ENCODE results near the gene ARHGAP8.

ARHGAP8 gene

DNA sequence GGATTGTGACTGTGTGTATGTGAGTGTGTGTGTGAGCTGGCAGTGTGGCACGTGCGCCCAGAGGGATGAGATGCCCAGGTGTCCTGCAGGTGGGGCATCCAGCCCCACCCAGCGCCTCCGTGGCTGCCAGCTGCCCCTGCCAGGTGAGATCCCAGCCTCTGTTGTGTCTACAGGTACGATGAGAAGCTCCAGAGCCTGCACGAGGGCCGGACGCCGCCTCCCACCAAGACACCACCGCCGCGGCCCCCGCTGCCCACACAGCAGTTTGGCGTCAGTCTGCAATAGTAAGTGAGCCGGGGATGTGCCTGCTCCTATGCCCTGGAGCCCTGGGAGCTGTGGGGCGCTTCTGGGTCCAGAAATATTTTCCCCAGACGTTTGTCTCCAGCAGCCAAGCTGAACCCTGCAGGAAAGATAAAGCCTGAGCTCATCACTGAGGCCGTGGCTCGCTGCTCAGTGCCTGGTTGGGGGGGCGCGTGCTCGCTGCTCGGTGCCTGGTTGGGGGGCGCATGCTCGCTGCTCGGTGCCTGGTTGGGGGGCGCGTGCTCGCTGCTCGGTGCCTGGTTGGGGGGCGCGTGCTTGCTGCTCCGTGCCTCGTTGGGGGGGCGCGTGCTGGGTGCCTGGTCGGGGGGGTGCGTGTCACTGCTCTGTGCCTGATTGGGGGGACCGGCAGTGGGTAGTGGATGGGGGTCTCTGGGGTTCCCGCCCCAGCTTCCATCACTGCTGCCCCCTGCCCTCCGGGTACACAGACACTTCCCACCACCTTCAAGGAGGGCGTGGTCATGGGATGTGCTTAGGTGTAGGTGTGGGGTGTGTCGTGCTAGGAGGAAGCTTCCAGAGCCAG, 73.2 kb downstream of the ARHGAP8 start:
- H3K9me3 ChIP-seq (ENCODE audit: control insufficient read depth, insufficient read depth, low read length): no peaks in the 10 kb centered on the region
- H3K27me3 ChIP-seq (ENCODE audit: control insufficient read depth, insufficient read depth, low read length): no peaks in the 10 kb centered on the region
- H3K36me3 ChIP-seq (ENCODE audit: control insufficient read depth, insufficient read depth, low read length): peaks cover 7% of the 10 kb centered on the region; the same call in 1 of the 2 replicates
- no peak overlapping the region for H3K4me3 ChIP-seq (ENCODE audit: low read length)
- H3K27ac ChIP-seq (ENCODE audit: low read length): no peak overlapping the region
- H3K4me1 ChIP-seq (ENCODE audit: control insufficient read depth, insufficient read depth, low read length): no peaks in the 10 kb centered on the region; the same call in 1 of the 2 replicates
- WGBS (ENCODE audit: insufficient coverage, insufficient read length): no CpG with 5 or more reads among the region's 43 CpGs
- DNase-seq (ENCODE audit: low read depth, low spot score): no peak

DNA sequence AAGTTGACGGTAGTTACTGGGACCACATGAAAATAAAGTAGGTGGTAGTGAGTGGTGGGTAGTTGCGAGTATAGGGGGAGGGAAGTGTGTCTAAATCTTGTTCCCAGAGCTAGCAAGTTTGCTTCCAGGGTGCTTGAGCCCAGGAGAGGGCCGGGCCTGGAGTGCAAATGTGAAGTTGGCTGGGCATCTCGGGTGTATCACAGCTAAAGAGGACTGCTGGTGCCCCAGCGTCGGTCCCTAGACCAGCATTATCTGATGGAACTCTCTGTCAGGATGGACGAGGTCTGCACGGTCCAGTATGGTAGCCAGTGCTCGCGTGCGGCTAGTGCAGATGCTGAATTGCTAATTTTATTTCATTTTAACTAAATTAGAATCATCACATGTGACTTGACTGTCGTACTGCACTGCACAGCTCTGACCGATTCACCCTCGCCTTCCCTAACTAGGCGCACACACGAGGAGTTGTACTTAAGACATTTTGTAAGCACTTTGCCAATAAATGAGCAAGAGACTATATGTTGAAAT, 75.4 kb downstream of the ARHGAP8 start:
- no CpG with 5 or more reads among the region's 16 CpGs for WGBS (ENCODE audit: insufficient coverage, insufficient read length)
- DNase-seq (ENCODE audit: low read depth, low spot score): no peak
- H3K36me3 ChIP-seq (ENCODE audit: control insufficient read depth, insufficient read depth, low read length): peaks cover 2% of the 10 kb centered on the region; the same call in 1 of the 2 replicates
- H3K4me1 ChIP-seq (ENCODE audit: control insufficient read depth, insufficient read depth, low read length): no peaks in the 10 kb centered on the region
- H3K9me3 ChIP-seq (ENCODE audit: control insufficient read depth, insufficient read depth, low read length): no peaks in the 10 kb centered on the region
- no peak overlapping the region for H3K4me3 ChIP-seq (ENCODE audit: low read length)
- no peaks in the 10 kb centered on the region for H3K27me3 ChIP-seq (ENCODE audit: control insufficient read depth, insufficient read depth, low read length)
- no peak overlapping the region for H3K27ac ChIP-seq (ENCODE audit: low read length)

DNA sequence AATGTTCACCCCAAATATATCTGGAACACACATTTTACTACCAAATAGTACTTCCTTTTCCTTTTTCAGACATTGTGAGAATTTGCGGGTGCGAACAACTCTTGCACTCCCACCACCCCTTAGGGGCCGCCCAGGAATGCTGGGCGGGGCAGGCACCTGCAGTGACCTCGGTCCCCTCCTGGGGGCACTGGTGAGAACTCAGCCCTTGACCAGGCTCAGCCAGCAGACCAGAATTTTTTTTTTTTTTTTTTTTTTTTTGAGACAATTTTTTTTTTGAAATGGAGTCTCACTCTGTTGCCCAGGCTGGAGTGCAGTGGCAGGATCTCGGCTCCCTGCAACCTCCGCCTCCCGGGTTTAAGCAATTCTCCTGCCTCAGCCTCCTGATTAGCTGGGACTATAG, 75.8 kb downstream of the ARHGAP8 start:
- DNase-seq (ENCODE audit: low read depth, low spot score): no peak
- no CpG with 5 or more reads among the region's 8 CpGs for WGBS (ENCODE audit: insufficient coverage, insufficient read length)
- no peaks in the 10 kb centered on the region for H3K36me3 ChIP-seq (ENCODE audit: control insufficient read depth, insufficient read depth, low read length)
- H3K27me3 ChIP-seq (ENCODE audit: control insufficient read depth, insufficient read depth, low read length): no peaks in the 10 kb centered on the region
- no peaks in the 10 kb centered on the region for H3K9me3 ChIP-seq (ENCODE audit: control insufficient read depth, insufficient read depth, low read length)
- H3K27ac ChIP-seq (ENCODE audit: low read length): no peak overlapping the region
- no peaks in the 10 kb centered on the region for H3K4me1 ChIP-seq (ENCODE audit: control insufficient read depth, insufficient read depth, low read length)
- H3K4me3 ChIP-seq (ENCODE audit: low read length): no peak overlapping the region

- Histone ChIP-seq H3K36me3 (ENCODE audit: control insufficient read depth, insufficient read depth, low read length) (no peaks in the 10 kb centered on the region), H3K27me3 (ENCODE audit: control insufficient read depth, insufficient read depth, low read length) (no peaks in the 10 kb centered on the region), H3K4me1 (ENCODE audit: control insufficient read depth, insufficient read depth, low read length) (no peaks in the 10 kb centered on the region), H3K27ac (ENCODE audit: low read length) (no peak overlapping the region), H3K4me3 (ENCODE audit: low read length) (no peak overlapping the region), H3K9me3 (ENCODE audit: control insufficient read depth, insufficient read depth, low read length) (no peaks in the 10 kb centered on the region)
- no peak for DNase-seq (ENCODE audit: low read depth, low spot score)
- WGBS (ENCODE audit: insufficient coverage, insufficient read length): no CpG with 5 or more reads among the region's 1 CpG
These were observed 79.5 kb downstream of the ARHGAP8 start for GRCh38 chr22:44831885-44832284.

DNA sequence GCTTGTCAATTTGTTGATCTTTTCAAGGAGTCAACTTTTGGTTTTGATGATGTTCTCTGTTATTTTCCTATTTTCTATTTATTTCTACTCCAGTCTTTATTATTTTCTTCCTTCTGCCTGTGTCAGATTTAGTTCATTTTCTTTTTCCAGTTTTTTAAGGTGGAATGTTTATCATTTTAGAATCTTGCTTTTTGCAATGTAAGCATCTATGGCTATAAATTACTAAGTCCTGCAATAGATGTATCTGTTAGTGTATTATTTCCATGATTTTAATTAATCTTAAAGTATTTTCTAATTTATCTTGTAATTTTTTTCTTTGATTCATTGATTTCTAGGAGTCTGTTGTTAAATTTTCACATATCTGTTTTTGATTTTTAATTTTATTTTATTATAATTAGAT, 81.7 kb downstream of the ARHGAP8 start:
- no peaks in the 10 kb centered on the region for H3K36me3 ChIP-seq (ENCODE audit: control insufficient read depth, insufficient read depth, low read length)
- H3K4me1 ChIP-seq (ENCODE audit: control insufficient read depth, insufficient read depth, low read length): no peaks in the 10 kb centered on the region
- H3K27me3 ChIP-seq (ENCODE audit: control insufficient read depth, insufficient read depth, low read length): no peaks in the 10 kb centered on the region
- DNase-seq (ENCODE audit: low read depth, low spot score): no peak
- no peak overlapping the region for H3K4me3 ChIP-seq (ENCODE audit: low read length)
- no peaks in the 10 kb centered on the region for H3K9me3 ChIP-seq (ENCODE audit: control insufficient read depth, insufficient read depth, low read length)
- H3K27ac ChIP-seq (ENCODE audit: low read length): no peak overlapping the region

DNA sequence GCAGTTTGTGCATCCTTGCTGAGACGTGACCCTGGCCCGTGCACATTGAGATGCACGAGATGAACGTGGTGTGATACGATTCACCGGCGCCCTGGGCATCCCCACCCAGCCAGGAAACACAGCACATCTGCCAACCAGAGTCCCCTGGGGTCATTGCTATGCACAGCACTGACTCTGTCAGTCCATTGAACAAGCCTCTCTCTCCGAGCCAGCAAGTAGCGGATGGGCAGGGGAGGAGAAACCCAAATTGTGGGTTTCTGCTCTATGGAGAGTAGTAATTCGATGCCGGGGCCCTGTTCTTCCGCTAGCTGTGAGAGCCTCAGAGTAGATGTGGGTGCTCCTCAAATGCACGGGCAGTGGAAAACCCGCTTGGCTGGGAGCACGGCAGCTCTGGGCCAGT, 85.1 kb downstream of the ARHGAP8 start:
- H3K27me3 ChIP-seq (ENCODE audit: control insufficient read depth, insufficient read depth, low read length): no peaks in the 10 kb centered on the region
- no CpG with 5 or more reads among the region's 15 CpGs for WGBS (ENCODE audit: insufficient coverage, insufficient read length)
- H3K4me1 ChIP-seq (ENCODE audit: control insufficient read depth, insufficient read depth, low read length): 0 out of 2 replicates have a peak, but pooled peaks cover under 1% of the 10 kb centered on the region
- H3K9me3 ChIP-seq (ENCODE audit: control insufficient read depth, insufficient read depth, low read length): no peaks in the 10 kb centered on the region
- DNase-seq (ENCODE audit: low read depth, low spot score): no peak
- H3K4me3 ChIP-seq (ENCODE audit: low read length): no peak overlapping the region
- H3K27ac ChIP-seq (ENCODE audit: low read length): no peak overlapping the region
- no peaks in the 10 kb centered on the region; the same call in 1 of the 2 replicates for H3K36me3 ChIP-seq (ENCODE audit: control insufficient read depth, insufficient read depth, low read length)

DNA sequence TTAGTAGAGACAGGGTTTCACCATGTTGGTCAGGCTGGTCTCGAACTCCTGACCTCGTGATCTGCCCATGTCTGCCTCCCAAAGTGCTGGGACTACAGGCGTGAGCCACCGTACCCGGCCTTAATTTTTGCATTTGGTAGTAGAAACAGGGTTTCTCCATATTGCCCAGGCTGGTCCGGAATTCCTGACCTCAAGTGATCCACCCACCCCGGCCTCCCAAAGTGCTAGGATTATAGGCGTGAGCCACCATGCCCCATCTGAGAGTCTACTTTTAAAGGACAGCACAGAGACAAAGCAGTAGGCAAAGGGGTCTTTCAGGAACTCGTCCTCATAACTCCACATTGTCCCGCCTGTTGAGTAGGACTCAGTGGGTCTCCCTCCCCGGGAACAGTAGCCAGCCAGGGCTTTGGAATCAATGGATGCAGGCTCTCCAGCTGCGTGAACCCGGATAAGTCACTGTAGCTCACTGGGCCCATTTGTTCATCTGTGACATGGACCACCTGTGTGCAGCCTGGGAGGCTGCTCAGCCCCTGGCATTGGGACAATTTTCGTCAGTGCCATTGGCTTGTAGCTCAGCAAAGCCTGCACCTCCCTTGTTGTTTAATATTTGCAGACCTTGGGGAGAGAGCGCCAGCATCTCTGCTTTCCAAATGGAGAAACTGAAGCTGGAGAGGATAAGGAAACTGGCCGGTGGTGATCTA, 86.1 kb downstream of the ARHGAP8 start:
- H3K27me3 ChIP-seq (ENCODE audit: control insufficient read depth, insufficient read depth, low read length): no peaks in the 10 kb centered on the region
- no peaks in the 10 kb centered on the region for H3K9me3 ChIP-seq (ENCODE audit: control insufficient read depth, insufficient read depth, low read length)
- no CpG with 5 or more reads among the region's 16 CpGs for WGBS (ENCODE audit: insufficient coverage, insufficient read length)

DNA sequence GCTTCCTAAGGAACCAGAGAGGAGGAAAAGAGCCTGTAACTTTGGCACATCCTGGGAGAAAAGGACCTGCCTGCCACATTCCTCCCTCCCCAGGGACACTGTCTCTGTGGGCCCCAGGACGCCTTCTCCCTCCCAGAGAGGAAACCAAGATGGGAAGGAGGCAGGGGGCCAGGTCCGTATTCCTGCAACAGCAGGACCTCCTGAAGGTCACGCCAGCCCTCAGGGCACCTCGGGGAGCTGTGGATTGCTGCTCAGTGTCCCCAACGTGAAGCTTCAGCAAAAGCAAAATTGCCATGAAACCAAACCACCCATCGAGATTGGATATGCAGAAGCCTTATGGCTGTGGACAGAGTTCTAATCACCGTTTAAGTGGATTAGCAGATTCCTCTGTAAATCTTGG, 86.7 kb downstream of the ARHGAP8 start:
- Histone ChIP-seq H3K9me3 (ENCODE audit: control insufficient read depth, insufficient read depth, low read length) (no peaks in the 10 kb centered on the region), H3K27ac (ENCODE audit: low read length) (no peak overlapping the region), H3K4me3 (ENCODE audit: low read length) (no peak overlapping the region), H3K4me1 (ENCODE audit: control insufficient read depth, insufficient read depth, low read length) (0 out of 2 replicates have a peak, but pooled peaks cover 1% of the 10 kb centered on the region), H3K27me3 (ENCODE audit: control insufficient read depth, insufficient read depth, low read length) (no peaks in the 10 kb centered on the region), H3K36me3 (ENCODE audit: control insufficient read depth, insufficient read depth, low read length) (no peaks in the 10 kb centered on the region; the same call in 1 of the 2 replicates)
- no CpG with 5 or more reads among the region's 7 CpGs for WGBS (ENCODE audit: insufficient coverage, insufficient read length)
- DNase-seq (ENCODE audit: low read depth, low spot score): no peak

More for the DNA sequence above, 86.1 kb downstream of the ARHGAP8 start:
- Histone ChIP-seq H3K27ac (ENCODE audit: low read length) (no peak overlapping the region), H3K36me3 (ENCODE audit: control insufficient read depth, insufficient read depth, low read length) (no peaks in the 10 kb centered on the region; the same call in 1 of the 2 replicates), H3K4me3 (ENCODE audit: low read length) (no peak overlapping the region), H3K4me1 (ENCODE audit: control insufficient read depth, insufficient read depth, low read length) (0 out of 2 replicates have a peak, but pooled peaks cover 1% of the 10 kb centered on the region)
- no peak for DNase-seq (ENCODE audit: low read depth, low spot score)

DNA sequence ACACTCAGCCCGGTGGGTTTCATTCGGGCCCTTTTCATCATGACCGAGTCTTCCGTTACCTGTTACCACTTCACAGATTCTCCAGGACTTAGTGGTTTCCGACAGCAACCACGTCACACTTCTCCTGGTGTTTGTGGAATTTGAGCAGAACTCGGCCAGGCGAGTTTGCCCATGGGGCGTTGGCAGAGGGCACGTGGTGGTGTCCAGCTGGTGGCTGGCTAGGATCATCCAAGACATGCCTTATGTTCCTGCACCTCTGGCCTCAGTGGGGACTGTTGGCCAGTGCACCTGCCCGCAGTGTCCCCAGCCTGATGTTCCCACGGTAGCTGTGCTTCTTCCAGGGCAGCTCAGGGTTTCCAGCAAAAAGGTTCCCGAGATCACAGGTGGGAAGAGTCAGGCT, 87.3 kb downstream of the ARHGAP8 start:
- DNase-seq (ENCODE audit: low read depth, low spot score): no peak
- Histone ChIP-seq H3K27ac (ENCODE audit: low read length) (no peak overlapping the region), H3K36me3 (ENCODE audit: control insufficient read depth, insufficient read depth, low read length) (no peaks in the 10 kb centered on the region; the same call in 1 of the 2 replicates), H3K4me1 (ENCODE audit: control insufficient read depth, insufficient read depth, low read length) (0 out of 2 replicates have a peak, but pooled peaks cover 1% of the 10 kb centered on the region), H3K9me3 (ENCODE audit: control insufficient read depth, insufficient read depth, low read length) (no peaks in the 10 kb centered on the region), H3K4me3 (ENCODE audit: low read length) (no peak overlapping the region), H3K27me3 (ENCODE audit: control insufficient read depth, insufficient read depth, low read length) (no peaks in the 10 kb centered on the region)
- WGBS (ENCODE audit: insufficient coverage, insufficient read length): no CpG with 5 or more reads among the region's 13 CpGs

DNA sequence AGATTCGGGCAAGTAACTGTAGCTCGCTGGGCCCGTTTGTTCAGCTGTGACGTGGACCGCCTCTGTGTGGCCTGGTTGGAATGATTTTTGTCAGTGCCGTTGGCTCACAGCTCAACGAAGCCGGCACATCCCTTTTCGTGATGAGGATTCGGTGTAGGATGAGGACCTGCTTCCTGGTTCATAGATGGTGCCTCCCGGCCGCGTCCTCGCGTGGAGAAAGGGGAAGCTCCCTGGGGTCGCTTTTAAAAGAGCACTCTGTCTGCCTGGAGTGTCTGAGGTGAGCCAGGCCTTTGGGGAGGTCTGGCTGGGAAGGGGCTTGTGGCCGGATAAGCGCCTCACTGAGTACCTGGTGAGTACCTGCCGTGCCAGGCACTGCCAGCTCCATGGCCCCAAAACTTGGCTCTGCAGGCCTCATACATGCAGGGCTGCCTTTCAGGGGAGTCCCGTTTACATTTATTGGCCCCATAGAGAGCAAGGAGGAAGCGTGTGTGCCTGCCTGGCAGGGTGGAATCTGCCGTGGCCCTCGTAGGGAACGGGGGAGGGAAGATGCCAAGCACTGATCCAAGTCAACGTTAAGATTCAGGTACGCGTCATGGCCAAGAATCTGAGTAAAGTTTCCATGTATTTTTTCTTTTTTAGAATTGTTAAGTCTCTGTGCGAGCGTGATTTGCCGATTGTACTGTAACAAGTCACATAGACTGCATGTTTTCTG, 88.4 kb downstream of the ARHGAP8 start:
- WGBS (ENCODE audit: insufficient coverage, insufficient read length): no CpG with 5 or more reads among the region's 30 CpGs

More for the DNA sequence above, 88.4 kb downstream of the ARHGAP8 start:
- Histone ChIP-seq H3K36me3 (ENCODE audit: control insufficient read depth, insufficient read depth, low read length) (no peaks in the 10 kb centered on the region; the same call in 1 of the 2 replicates), H3K4me1 (ENCODE audit: control insufficient read depth, insufficient read depth, low read length) (0 out of 2 replicates have a peak, but pooled peaks cover 1% of the 10 kb centered on the region), H3K27ac (ENCODE audit: low read length) (no peak overlapping the region), H3K27me3 (ENCODE audit: control insufficient read depth, insufficient read depth, low read length) (no peaks in the 10 kb centered on the region), H3K4me3 (ENCODE audit: low read length) (no peak overlapping the region), H3K9me3 (ENCODE audit: control insufficient read depth, insufficient read depth, low read length) (no peaks in the 10 kb centered on the region)
- no peak for DNase-seq (ENCODE audit: low read depth, low spot score)

All from iPS DF 6.9 (cell line).